ENCODE results near the gene SPRED3. TPM values are rescaled to one million over a fixed set of nuclear protein-coding genes. Genes with fewer than 3 reads are reported as not detected.

The SPRED3 gene
- total and polyA plus RNA-seq, 9 of the 15 experiments (the other 6 are each of a cell fraction or from before 2014, with no cell fraction given): 0.05 to 1.3 (median 0.36) TPM

- TF ChIP-seq MAZ (CRISPR knock-in tag; conservative IDR thresholded peaks at IDR 0.05 in 1 of 2, IDR thresholded peaks at IDR 0.05 in 1 of 2): peak; percentile 62 to 81; a peak in 3 of 4 replicates
- peak; percentile 8; the same call in 1 of the 2 replicates for TF ChIP-seq KLF16 (IDR thresholded peaks at IDR 0.05)
- TF ChIP-seq ZNF511 (CRISPR knock-in tag; IDR thresholded peaks at IDR 0.05): peak; percentile 84; the same call in 1 of the 2 replicates
- peak in 1 of 2 experiments; percentile 19; a peak in 1 of 4 replicates for TF ChIP-seq RCOR1 (IDR thresholded peaks at IDR 0.05; ENCODE audit: borderline replicate concordance in 1 of 2, low read depth in 2 of 2, low read length in 2 of 2)
- TF ChIP-seq HMGN3 (IDR thresholded peaks at IDR 0.05; ENCODE audit: borderline replicate concordance, extremely low read depth, insufficient read length, low read depth, low read length): peak; percentile 92
- peak; percentile 35 to 76; a peak in 3 of 4 replicates for TF ChIP-seq FOXK2 (conservative IDR thresholded peaks at IDR 0.05 in 1 of 2, IDR thresholded peaks at IDR 0.05 in 1 of 2; ENCODE audit: low read depth in 2 of 2)
- no peak for TF ChIP-seq RAD51 (IDR thresholded peaks at IDR 0.05; ENCODE audit: borderline replicate concordance, low read depth)
- TF ChIP-seq TEAD1 (CRISPR knock-in tag; IDR thresholded peaks at IDR 0.05): peak; percentile 47 to 49; a peak in 1 of 4 replicates
- TF ChIP-seq UBTF (IDR thresholded peaks at IDR 0.05; ENCODE audit: borderline replicate concordance in 1 of 2, low read depth in 2 of 2, low read length in 2 of 2): peak; percentile 51 to 82; a peak in 1 of 4 replicates
- peak in 1 of 3 experiments; percentile 90; a peak in 2 of 6 replicates for TF ChIP-seq ZBTB11 (CRISPR knock-in tag; IDR thresholded peaks at IDR 0.05)
- TF ChIP-seq SMARCC2 (IDR thresholded peaks at IDR 0.05; ENCODE audit: low read depth): peak; percentile 69; the same call in 1 of the 2 replicates
- 0 out of 2 replicates have a peak, but pooled peaks have one; percentile 74 for TF ChIP-seq THAP7 (CRISPR knock-in tag; IDR thresholded peaks at IDR 0.05)
- TF ChIP-seq EGR1 (conservative IDR thresholded peaks at IDR 0.05): peak; percentile 76
- peak; percentile 67 for TF ChIP-seq CTCFL (IDR thresholded peaks at IDR 0.05; ENCODE audit: borderline replicate concordance, insufficient read depth, low read depth, low read length, poor library complexity, severe bottlenecking)
These were observed 14.0 kb upstream of the SPRED3 start, which contains the start of gene PSMD8 (continued) for GRCh38 chr19:38374332-38375097.
